ENCODE results near the gene MYBPH.

Gene MYBPH

DNA sequence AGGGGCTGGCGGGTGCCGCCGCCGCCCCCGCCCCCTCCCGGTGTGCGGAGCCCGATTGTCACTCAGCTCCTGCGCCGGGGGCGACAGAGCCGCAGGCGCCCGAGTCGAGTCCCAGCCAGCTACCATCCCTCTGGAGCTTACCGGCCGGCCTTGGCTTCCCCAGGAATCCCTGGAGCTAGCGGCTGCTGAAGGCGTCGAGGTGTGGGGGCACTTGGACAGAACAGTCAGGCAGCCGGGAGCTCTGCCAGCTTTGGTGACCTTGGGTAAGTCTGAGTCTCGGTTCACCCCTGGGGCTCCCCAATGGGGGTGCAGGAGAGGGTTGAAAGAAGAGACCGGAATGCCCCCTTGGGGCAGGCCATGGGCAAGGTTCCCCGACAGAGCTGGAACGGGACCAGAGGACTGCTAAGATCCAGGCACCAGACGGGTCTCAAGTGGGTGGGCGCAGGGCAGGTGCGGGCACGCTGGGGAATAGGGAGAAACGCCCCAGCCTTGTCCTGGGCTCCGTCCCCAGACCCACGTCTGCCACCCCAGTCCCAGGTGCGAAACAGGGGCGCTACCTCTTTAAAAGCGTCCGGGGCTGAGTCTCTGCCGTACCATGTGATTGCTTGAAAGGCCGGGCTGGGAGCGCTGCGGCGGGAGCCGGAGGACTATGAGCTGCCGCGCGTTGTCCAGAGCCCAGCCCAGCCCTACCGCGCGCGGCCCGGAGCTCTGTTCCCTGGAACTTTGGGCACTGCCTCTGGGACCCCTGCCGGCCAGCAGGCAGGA, 47.8 kb downstream of the MYBPH start, which contains the start of gene ADORA1:
ADORA1 (plus strand) TSS at position 61 of the 765 bp plus-strand sequence. CDS start 1,116 bp downstream, outside the sequence.
- no peaks in the 10 kb centered on the region for H3K9me3 ChIP-seq (ENCODE audit: low read length)
- H3K9me2 ChIP-seq (ENCODE audit: low read depth, low read length) = no peaks in the 10 kb centered on the region
- H3F3A ChIP-seq (ENCODE audit: insufficient read depth, low read length) = no peaks in the 10 kb centered on the region
- no peaks in the 10 kb centered on the region for H4K20me1 ChIP-seq (ENCODE audit: insufficient read depth, low read length)
- no peak within 1 kb of the TSS for H3K4me2 ChIP-seq (ENCODE audit: low read length)
- no peak within 1 kb of the TSS for H3K9ac ChIP-seq (ENCODE audit: low read length)
- H3K27ac ChIP-seq (ENCODE audit: low read depth, low read length, poor library complexity, severe bottlenecking) = no peak within 1 kb of the TSS
- no peaks in the 10 kb centered on the region for H3K4me1 ChIP-seq (ENCODE audit: insufficient read depth, low read length, severe bottlenecking)
- no peaks in the 10 kb centered on the region for H3K36me3 ChIP-seq (ENCODE audit: insufficient read depth, low read length)
- TF ChIP-seq, protein P1, sequence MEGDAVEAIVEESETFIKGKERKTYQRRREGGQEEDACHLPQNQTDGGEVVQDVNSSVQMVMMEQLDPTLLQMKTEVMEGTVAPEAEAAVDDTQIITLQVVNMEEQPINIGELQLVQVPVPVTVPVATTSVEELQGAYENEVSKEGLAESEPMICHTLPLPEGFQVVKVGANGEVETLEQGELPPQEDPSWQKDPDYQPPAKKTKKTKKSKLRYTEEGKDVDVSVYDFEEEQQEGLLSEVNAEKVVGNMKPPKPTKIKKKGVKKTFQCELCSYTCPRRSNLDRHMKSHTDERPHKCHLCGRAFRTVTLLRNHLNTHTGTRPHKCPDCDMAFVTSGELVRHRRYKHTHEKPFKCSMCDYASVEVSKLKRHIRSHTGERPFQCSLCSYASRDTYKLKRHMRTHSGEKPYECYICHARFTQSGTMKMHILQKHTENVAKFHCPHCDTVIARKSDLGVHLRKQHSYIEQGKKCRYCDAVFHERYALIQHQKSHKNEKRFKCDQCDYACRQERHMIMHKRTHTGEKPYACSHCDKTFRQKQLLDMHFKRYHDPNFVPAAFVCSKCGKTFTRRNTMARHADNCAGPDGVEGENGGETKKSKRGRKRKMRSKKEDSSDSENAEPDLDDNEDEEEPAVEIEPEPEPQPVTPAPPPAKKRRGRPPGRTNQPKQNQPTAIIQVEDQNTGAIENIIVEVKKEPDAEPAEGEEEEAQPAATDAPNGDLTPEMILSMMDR (IDR thresholded peaks at IDR 0.05; ENCODE audit: low read length) = no peak
- TF ChIP-seq EZH2 (IDR thresholded peaks at IDR 0.05; ENCODE audit: borderline replicate concordance, low read length) = no peak
- no peak within 1 kb of the TSS for H3K4me3 ChIP-seq (ENCODE audit: low read depth, low read length, poor library complexity, severe bottlenecking)
- no peak within 1 kb of the TSS for H2AFZ ChIP-seq (ENCODE audit: low read length)
- H3K27me3 ChIP-seq (ENCODE audit: insufficient read depth, low read length) = no peaks in the 10 kb centered on the region; the same call in 1 of the 2 replicates
- H3K79me2 ChIP-seq (ENCODE audit: insufficient read depth, low read length) = no peaks in the 10 kb centered on the region

DNA sequence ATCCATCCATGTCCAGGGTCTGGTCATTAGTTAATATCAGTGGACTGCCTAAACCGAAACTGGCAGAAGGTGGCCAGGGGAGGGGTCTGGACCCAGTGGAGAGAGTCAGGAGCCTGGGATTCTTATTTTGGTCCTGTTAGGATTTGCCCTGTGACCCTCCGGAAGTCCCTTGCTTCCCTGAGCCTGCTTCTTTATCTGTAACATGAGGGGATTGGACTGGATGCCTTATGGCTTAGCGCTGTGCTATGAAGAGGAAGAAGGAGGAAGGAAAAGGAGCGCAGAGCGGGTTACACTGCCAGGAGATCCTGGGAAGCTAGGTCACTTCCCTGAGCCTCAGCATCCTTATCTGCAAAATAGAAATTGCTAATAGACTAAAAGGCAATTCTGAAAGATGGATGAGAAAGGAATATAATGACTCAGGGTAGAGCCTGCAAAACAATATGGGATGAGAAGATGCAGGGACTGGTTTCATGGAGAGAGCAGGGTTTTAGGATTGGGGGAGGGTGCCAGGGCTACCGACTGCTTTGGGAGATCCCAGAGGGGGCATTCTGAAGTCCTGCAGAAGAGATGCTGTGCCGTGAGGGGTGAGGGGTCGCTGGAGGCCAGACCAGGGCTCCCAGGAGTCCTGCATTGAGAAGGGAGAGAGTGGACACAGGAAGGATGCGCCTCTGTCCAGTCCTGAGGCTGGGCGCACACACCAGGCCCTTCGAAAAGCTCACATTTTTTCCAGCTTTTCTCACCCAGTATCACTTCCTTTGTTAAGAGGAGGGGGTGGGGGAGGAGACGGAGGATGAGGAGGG, 48.6 kb downstream of the MYBPH start:
- no peaks in the 10 kb centered on the region for H4K20me1 ChIP-seq (ENCODE audit: insufficient read depth, low read length)
- H3K4me2 ChIP-seq (ENCODE audit: low read length) = no peak overlapping the region
- H3K27me3 ChIP-seq (ENCODE audit: insufficient read depth, low read length) = no peaks in the 10 kb centered on the region; the same call in 1 of the 2 replicates
- H3K9me2 ChIP-seq (ENCODE audit: low read depth, low read length) = no peaks in the 10 kb centered on the region
- H3K79me2 ChIP-seq (ENCODE audit: insufficient read depth, low read length) = no peaks in the 10 kb centered on the region
- TF ChIP-seq, protein P1 (IDR thresholded peaks at IDR 0.05; ENCODE audit: low read length) = no peak
- TF ChIP-seq EZH2 (IDR thresholded peaks at IDR 0.05; ENCODE audit: borderline replicate concordance, low read length) = no peak
- H3K36me3 ChIP-seq (ENCODE audit: insufficient read depth, low read length) = no peaks in the 10 kb centered on the region
- H3K9me3 ChIP-seq (ENCODE audit: low read length) = no peaks in the 10 kb centered on the region
- H3K27ac ChIP-seq (ENCODE audit: low read depth, low read length, poor library complexity, severe bottlenecking) = no peak overlapping the region
- H3K9ac ChIP-seq (ENCODE audit: low read length) = no peak overlapping the region
- H3K4me1 ChIP-seq (ENCODE audit: insufficient read depth, low read length, severe bottlenecking) = no peaks in the 10 kb centered on the region
- H3K4me3 ChIP-seq (ENCODE audit: low read depth, low read length, poor library complexity, severe bottlenecking) = no peak overlapping the region
- H2AFZ ChIP-seq (ENCODE audit: low read length) = no peak overlapping the region
- H3F3A ChIP-seq (ENCODE audit: insufficient read depth, low read length) = no peaks in the 10 kb centered on the region

DNA sequence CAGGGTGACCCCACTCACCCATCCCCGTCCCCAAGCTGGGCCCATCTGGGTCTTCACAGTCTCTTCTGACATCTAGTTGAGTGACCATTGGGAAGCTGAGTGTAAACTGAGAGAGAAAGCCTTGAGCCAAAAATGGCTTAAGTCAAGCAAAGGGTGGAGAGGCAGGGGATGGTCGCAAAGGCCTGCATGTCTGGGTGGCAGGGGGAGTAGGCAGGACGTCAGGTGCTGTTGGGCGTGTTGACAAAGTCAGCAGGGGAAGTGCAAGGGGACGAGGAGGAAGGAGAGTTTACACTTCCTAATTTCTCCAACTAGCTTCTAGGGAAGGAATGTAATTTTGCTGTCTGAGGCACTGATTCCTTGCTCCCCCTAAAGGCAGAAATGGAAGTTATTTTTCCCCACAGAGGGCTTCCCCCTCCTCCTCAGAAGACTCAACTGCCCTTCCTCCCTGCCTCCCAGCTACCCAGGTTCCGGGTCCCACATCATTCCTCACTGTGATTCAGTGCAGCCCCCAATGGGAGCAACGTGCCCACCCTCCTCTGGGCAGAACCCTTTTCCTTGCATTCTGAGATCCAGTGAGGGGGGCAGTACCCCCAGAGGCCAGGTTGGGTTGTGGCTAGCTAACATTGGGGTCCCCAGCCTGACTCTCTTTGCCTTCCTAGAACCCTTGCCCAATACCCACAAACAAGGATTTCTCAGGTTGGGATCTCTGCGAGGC, 49.3 kb downstream of the MYBPH start:
- Histone ChIP-seq H3K4me3 (ENCODE audit: low read depth, low read length, poor library complexity, severe bottlenecking) (no peak overlapping the region), H3K9ac (ENCODE audit: low read length) (no peak overlapping the region), H3K79me2 (ENCODE audit: insufficient read depth, low read length) (no peaks in the 10 kb centered on the region), H3K4me2 (ENCODE audit: low read length) (no peak overlapping the region), H2AFZ (ENCODE audit: low read length) (no peak overlapping the region), H4K20me1 (ENCODE audit: insufficient read depth, low read length) (no peaks in the 10 kb centered on the region), H3K36me3 (ENCODE audit: insufficient read depth, low read length) (no peaks in the 10 kb centered on the region), H3K27me3 (ENCODE audit: insufficient read depth, low read length) (no peaks in the 10 kb centered on the region; the same call in 1 of the 2 replicates), H3K9me3 (ENCODE audit: low read length) (no peaks in the 10 kb centered on the region), H3F3A (ENCODE audit: insufficient read depth, low read length) (no peaks in the 10 kb centered on the region), H3K4me1 (ENCODE audit: insufficient read depth, low read length, severe bottlenecking) (no peaks in the 10 kb centered on the region), H3K27ac (ENCODE audit: low read depth, low read length, poor library complexity, severe bottlenecking) (no peak overlapping the region), H3K9me2 (ENCODE audit: low read depth, low read length) (no peaks in the 10 kb centered on the region)
- no peak for TF ChIP-seq EZH2 (IDR thresholded peaks at IDR 0.05; ENCODE audit: borderline replicate concordance, low read length)
- TF ChIP-seq, protein P1 (IDR thresholded peaks at IDR 0.05; ENCODE audit: low read length) = no peak; the same call in 1 of the 2 replicates

Measured in OCI-LY1 (cell line).